HG02885 (cell line): ENCODE data around the gene NDUFA11.

Experiments
- ATAC-seq: cut with Tn5 transposase; IDR thresholded peaks from one replicate; pipeline ENCODE4 v1.9.1; 2021; ENCODE audit warnings: mild to moderate bottlenecking; ENCODE audit not compliant: unreplicated experiment, poor library complexity

Gene NDUFA11

GRCh38 chr19:5903624-5904351, at the start of gene NDUFA11:
NDUFA11 (minus strand) TSS chr19:5903790; CDS start chr19:5903708, 82 bp downstream.
- peak; percentile 41 for ATAC-seq

DNA sequence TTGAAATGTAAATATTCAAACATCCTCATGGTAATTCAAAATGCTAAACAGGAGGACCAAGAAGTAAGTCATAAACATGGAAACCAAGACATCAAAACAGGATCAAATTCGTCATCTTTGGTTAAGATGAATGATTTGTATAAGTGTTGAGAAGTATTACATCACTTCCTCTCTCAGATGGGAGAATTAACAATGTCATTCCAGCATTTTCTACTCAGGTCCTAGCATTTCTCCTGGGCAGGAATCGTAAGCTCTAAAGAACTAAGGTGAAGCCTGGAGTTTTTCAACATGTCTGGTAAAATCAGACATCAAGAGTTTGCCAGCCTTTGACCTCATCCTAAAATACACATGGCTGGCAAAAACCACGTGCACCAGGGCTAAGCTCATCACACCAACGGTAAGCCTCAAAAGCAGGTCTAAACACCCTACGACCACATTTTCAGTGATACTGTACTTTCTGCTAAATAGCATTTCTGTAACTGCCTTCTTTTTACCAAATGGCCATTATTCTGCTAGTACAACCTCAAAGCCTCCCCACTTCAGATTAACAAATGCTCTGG, 49.5 kb upstream of the NDUFA11 start:
- no peak for ATAC-seq

GRCh38 chr19:5952193-5953029, 48.8 kb upstream of the NDUFA11 start:
- ATAC-seq, result no peak

- no peak for ATAC-seq
Measured at GRCh38 chr19:5951338-5951861, 47.8 kb upstream of the NDUFA11 start.

- ATAC-seq, result no peak
Measured at GRCh38 chr19:5950741-5951140, 47.2 kb upstream of the NDUFA11 start.

DNA sequence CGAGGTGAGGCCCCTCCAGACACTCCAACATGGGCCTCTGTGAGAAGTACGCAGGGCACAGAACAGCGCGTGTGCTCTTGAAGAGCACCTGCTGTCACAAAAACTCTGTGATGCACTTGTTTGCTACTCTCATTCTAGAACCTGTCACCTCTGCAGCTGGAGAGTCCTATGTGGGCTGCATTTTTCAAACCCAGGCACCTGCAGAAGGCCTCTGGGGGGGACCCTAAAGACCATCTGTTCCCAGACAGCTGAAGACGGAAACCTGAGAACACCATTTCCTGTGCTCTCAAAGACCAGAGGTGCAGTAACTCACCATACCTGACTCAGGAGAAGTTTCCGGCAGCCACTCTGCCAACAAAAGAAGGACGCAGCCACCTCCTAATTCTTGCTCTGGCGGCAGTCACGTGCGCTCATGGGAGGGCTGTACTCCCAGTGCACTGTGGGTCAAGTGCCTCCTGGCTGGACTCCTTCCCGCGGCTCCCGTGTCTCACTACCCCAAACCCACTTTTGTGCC, 46.3 kb upstream of the NDUFA11 start:
- no peak for ATAC-seq

- no peak for ATAC-seq
Measured at GRCh38 chr19:5948752-5949564, 45.4 kb upstream of the NDUFA11 start.

DNA sequence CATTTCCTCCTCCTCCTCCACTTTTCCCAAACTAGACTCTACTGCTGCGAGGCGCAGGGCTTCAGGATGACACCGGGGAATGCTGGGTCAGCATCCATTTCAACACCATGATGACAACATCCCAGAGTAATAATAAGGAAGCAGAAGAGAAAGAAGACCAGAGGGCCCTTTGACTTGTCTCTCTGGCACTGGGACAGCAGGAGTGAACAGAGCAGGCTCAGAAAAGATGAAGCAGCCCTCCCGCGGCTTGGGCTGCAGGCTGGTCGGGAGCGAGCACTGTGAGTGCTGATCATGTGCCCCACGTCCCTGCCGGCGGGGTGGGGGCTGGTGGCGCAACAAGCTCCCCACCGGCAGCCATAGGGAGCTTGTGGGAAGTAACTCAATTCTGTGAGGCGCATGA, 43.8 kb upstream of the NDUFA11 start:
- no peak for ATAC-seq

- no peak for ATAC-seq
Measured at GRCh38 chr19:5943623-5944022, 40.0 kb upstream of the NDUFA11 start.

- no peak for ATAC-seq
Measured at GRCh38 chr19:5943045-5943444, 39.5 kb upstream of the NDUFA11 start.

- ATAC-seq, result no peak
Measured at GRCh38 chr19:5941673-5942072, 38.1 kb upstream of the NDUFA11 start.

DNA sequence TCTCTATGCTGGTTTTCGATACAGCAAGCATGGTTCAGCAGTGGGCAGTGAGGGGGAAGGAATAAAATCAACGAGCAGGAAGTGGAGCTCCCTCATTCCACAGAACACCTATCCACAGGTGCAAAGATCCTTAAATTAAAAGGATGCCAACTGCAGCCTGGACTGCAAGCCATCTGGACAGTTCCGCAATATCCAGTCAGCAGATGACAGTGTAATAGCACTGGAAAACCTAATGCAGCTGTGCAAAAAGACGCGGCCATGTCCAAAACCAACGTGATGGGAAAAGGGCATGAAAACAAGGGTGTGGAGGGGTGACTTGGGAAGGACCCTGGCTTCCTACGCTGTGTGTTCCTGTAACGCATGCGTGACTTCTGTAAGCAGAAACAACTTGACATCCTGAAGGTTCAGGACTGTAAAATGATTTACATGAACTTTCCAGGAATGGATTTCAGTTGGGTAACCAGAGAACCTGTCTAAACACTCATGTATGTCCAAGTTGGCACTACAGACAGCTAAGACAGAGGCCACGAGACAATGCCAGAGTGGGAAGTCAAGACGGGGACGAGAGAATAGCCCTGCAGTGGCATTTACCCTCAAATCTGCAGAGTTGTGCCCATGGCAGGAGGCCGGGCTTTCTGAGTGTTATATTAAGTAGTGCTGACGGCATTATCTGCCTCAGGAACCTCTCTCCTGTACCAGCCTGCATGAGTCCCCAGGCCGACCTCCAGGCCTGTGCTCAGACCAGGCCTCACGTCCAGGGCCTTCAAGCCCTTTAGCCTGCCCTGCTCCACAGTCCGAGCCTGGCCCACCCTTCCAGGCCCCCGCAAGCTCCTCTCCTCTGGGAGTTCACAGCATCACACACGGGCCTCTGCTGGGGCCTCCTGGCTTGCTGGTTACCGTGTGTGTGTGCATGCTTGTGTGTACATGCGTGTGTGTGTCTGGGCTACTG, 36.9 kb upstream of the NDUFA11 start:
- no peak for ATAC-seq

GRCh38 chr19:5937550-5937949, 34.0 kb upstream of the NDUFA11 start:
- ATAC-seq, result no peak

- ATAC-seq, result no peak
Measured at GRCh38 chr19:5936292-5936592, 32.7 kb upstream of the NDUFA11 start.

GRCh38 chr19:5935473-5936291, 32.1 kb upstream of the NDUFA11 start:
- ATAC-seq, result no peak

GRCh38 chr19:5934774-5935472, 31.3 kb upstream of the NDUFA11 start:
- ATAC-seq, result no peak

DNA sequence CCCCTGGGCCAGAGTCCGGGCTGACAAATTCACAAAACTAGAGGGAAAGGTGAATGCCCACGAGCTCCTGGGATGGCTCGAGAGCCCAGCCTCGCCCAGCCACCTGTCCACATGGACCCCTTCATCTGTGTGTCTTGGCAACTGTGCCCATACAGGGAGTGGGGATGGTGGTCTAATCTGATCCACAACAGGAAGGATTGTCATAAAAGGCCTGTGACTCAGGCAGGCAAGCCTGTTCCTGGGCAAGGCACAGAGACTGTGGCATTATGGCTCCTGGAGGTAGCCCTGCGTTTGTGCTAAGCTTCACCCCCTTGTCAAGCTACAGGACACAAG, 30.4 kb upstream of the NDUFA11 start:
- no peak for ATAC-seq
